ENCODE data around the gene PAX9.

GRCh38 chr14:36721877-36722276, 60.2 kb downstream of the PAX9 start:
- TF ChIP-seq CTCF (IDR thresholded peaks at IDR 0.05; ENCODE audit: insufficient read depth, low read length, poor library complexity, severe bottlenecking) (no peak), EZH2phosphoT487 (conservative IDR thresholded peaks at IDR 0.05; ENCODE audit: low read length) (no peak)

All from SU-DHL-6 (cell line).